Lung (tissue), 12 donors: ENCODE results near the gene TBRG4. TPM values are rescaled to one million over a fixed set of nuclear protein-coding genes. Genes with fewer than 3 reads are reported as not detected.

Experiments
- ATAC-seq: fragments of 200-7000 bp; cut with Tn5 transposase; one replicate; pipeline ENCODE4 v1.9.1; 2020; ENCODE audit warnings: moderate number of reproducible peaks; ENCODE audit not compliant: insufficient read depth, low FRiP score
- DNase-seq, 3 donors: peaks; one replicate each; pipeline ENCODE4 v3.0.0-alpha.2; 2013 to 2017
- H3K27ac ChIP-seq, 2 donors: one replicate each; pipeline ENCODE4 v1.5.1; 2013; ENCODE audit warnings: mild to moderate bottlenecking in 2 of 2, moderate library complexity in 2 of 2, control low read depth in 1 of 2, inconsistent platforms in 1 of 2, low read depth in 1 of 2, low read length in 1 of 2
- H3K27me3 ChIP-seq, 3 donors: one replicate each; pipeline ENCODE4 v1.5.1; 2013; ENCODE audit warnings: low read length in 2 of 3; ENCODE audit not compliant: control insufficient read depth in 3 of 3, insufficient read depth in 3 of 3
- H3K36me3 ChIP-seq, 4 donors: one replicate each; pipeline ENCODE4 v1.5.1; 2013; ENCODE audit warnings: low read length in 4 of 4, mild to moderate bottlenecking in 1 of 4, moderate library complexity in 1 of 4; ENCODE audit not compliant: control insufficient read depth in 4 of 4, insufficient read depth in 4 of 4
- H3K4me1 ChIP-seq, 5 donors: one replicate each; pipeline ENCODE4 v1.5.1; 2013; ENCODE audit warnings: low read length in 5 of 5, mild to moderate bottlenecking in 2 of 5, moderate library complexity in 1 of 5; ENCODE audit not compliant: control insufficient read depth in 5 of 5, insufficient read depth in 5 of 5
- H3K4me3 ChIP-seq: one replicate; pipeline ENCODE4 v1.5.1; 2013; ENCODE audit warnings: mild to moderate bottlenecking, control low read depth, moderate library complexity
- H3K9ac ChIP-seq, 2 donors: one replicate each; pipeline ENCODE4 v1.5.1; 2013; ENCODE audit warnings: low read length in 2 of 2, control low read depth in 1 of 2; ENCODE audit not compliant: insufficient read depth in 1 of 2
- H3K9me3 ChIP-seq, 4 donors: one replicate each; pipeline ENCODE4 v1.5.1; 2013; ENCODE audit warnings: low read length in 3 of 4, mild to moderate bottlenecking in 1 of 4, moderate library complexity in 1 of 4; ENCODE audit not compliant: control insufficient read depth in 4 of 4, insufficient read depth in 3 of 4
- WGBS, 2 donors: extraction: QIAGEN DNeasy Blood & Tissue Kit; methylation state at CpG; one replicate each; pipeline ENCODE4 v1.1.7; 2013; 5-methylcytosine and 5-hydroxymethylcytosine counted together
- polyA plus RNA-seq, 2 donors: library from polyadenylated mRNA; stranded (reverse); fragments of 200-250 nt; gene quantifications; one replicate each; pipeline ENCODE4 v1.2.1, GENCODE V29; 2013
- total RNA-seq, 2 donors: library from RNA; depleted of rRNA in 1 of 2; stranded (reverse); fragments of >200 nt in 1 of 2; gene quantifications; one replicate each; pipeline ENCODE4 v1.2.1, GENCODE V29; 2014 to 2021
- TF ChIP-seq, protein P1 (sequence below): IDR thresholded peaks from 2 replicates; pipeline ENCODE4 v1.5.1; 2012; ENCODE audit warnings: mild to moderate bottlenecking; ENCODE audit errors: control extremely low read depth, extremely low read depth
- donor health status: control.
- donor health status: control.
- donor health status: Bipolar disorder and iron deficiency.
- donor health status: healthy.
- donor health status: DM: yes; HTN: yes; CAD: no.

The TBRG4 gene
- total and polyA plus RNA-seq, 4 donors: 32.2 to 65.6 (median 46.9) TPM

DNA sequence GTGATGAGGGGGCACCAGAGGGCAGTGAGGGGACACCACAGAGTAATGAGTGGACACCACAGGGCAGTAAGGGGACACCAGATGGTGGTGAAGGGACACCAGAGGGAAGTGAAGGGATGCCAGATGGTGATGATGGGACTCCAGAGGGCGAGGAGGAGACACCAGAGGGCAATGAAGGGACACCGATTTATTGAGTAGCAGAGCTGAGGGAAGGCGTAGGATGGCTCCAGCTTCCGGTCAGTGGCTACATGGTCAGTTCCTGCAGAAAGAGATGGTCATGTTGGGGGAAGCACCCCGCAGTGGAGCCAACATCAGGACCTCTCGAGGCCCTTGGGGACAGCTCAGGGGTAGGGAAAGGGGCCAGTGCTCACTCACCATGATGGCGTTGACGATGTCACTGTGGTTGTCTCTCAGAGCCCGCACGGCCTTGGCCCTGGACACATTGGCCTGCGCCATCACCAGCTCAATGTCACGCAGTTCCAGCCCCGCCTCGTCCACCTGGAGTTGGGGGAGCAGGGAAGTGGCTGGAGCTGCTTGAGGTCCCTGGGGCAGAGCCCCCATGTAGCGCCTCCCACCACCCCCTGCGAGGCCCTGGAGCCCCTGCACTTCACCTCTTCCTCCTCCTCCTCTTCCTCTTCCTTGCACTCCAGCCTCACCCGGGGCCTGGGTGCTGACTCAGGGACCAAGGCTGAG, 31.1 kb downstream of the TBRG4 start:
- peaks cover 0 to 6% (median 0%) of the 10 kb centered on the region in 5 donors for H3K4me1 ChIP-seq
- H3K27ac ChIP-seq: no peak overlapping the region
- DNase-seq: no peak
- H3K9ac ChIP-seq: no peak overlapping the region
- H3K9me3 ChIP-seq: no peaks in the 10 kb centered on the region
- TF ChIP-seq, protein P1, sequence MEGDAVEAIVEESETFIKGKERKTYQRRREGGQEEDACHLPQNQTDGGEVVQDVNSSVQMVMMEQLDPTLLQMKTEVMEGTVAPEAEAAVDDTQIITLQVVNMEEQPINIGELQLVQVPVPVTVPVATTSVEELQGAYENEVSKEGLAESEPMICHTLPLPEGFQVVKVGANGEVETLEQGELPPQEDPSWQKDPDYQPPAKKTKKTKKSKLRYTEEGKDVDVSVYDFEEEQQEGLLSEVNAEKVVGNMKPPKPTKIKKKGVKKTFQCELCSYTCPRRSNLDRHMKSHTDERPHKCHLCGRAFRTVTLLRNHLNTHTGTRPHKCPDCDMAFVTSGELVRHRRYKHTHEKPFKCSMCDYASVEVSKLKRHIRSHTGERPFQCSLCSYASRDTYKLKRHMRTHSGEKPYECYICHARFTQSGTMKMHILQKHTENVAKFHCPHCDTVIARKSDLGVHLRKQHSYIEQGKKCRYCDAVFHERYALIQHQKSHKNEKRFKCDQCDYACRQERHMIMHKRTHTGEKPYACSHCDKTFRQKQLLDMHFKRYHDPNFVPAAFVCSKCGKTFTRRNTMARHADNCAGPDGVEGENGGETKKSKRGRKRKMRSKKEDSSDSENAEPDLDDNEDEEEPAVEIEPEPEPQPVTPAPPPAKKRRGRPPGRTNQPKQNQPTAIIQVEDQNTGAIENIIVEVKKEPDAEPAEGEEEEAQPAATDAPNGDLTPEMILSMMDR: no peak
- ATAC-seq: no peak
- H3K27me3 ChIP-seq: no peaks in the 10 kb centered on the region
- WGBS, 2 donors: 89 to 91% methylated on average over 17 of the region's 17 CpGs
- H3K36me3 ChIP-seq: peaks cover 6 to 22% (median 15%) of the 10 kb centered on the region in 4 donors
- H3K4me3 ChIP-seq: no peak overlapping the region

DNA sequence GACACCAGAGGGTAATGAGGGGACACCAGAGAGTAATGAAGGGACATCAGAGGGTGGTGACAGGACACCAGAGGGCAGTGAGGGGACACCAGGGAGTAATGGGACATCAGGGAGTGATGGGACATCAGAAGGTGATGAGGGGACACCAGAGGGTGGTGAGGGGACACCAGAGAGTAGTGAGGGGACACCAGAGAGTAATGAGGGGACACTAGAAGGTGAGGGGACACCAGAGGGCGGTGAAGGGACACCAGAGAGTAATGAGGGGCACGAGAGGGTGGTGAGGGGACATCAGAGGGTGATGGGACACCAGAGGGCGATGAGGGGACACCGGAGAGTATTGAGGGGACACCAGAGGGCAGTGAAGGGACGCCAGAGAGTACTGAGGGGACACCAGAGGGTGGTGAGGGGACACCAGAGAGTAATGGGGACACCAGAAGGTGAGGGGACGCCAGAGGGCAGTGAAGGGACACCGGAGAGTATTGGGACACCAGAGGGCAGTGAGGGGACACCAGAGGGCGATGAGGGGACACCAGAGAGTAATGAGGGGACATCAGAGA, 33.3 kb downstream of the TBRG4 start:
- ATAC-seq (no peak), DNase-seq (no peak)
- no peaks in the 10 kb centered on the region for H3K9me3 ChIP-seq
- TF ChIP-seq, protein P1: no peak
- H3K9ac ChIP-seq: no peak overlapping the region
- WGBS, 2 donors: 78 to 84% methylated on average over 8 of the region's 8 CpGs
- no peak overlapping the region for H3K27ac ChIP-seq
- no peaks in the 10 kb centered on the region for H3K27me3 ChIP-seq
- peaks cover 6 to 41% (median 24%) of the 10 kb centered on the region in 4 donors for H3K36me3 ChIP-seq
- H3K4me3 ChIP-seq: no peak overlapping the region
- no peaks in the 10 kb centered on the region for H3K4me1 ChIP-seq

- H3K4me1 ChIP-seq: no peaks in the 10 kb centered on the region
- no peak overlapping the region for H3K27ac ChIP-seq
- H3K36me3 ChIP-seq: peaks cover 6 to 47% (median 26%) of the 10 kb centered on the region in 4 donors
- H3K4me3 ChIP-seq: no peak overlapping the region
- no peak overlapping the region for H3K9ac ChIP-seq
- no peaks in the 10 kb centered on the region for H3K27me3 ChIP-seq
- no peak for ATAC-seq
- no peaks in the 10 kb centered on the region for H3K9me3 ChIP-seq
- TF ChIP-seq, protein P1: no peak
- 83 to 94% methylated on average over 9 of the region's 9 CpGs for WGBS, 2 donors
- DNase-seq: no peak
Observed at GRCh38 chr7:45077579-45077978, 33.9 kb downstream of the TBRG4 start.
